GM23338 (cell line): ENCODE data around the gene PIK3R5. TPM values are rescaled to one million over a fixed set of nuclear protein-coding genes. Genes with fewer than 3 reads are reported as not detected.

Experiments used
- ATAC-seq: fragments of 200-7000 bp; cut with Tn5 transposase; 3 replicates; pipeline ENCODE4 v1.9.1; 2020
- DNase-seq: peaks from one replicate; pipeline ENCODE4 v3.0.0-alpha.2; 2015; ENCODE audit warnings: low spot score
- H2AFZ ChIP-seq: fragments of 200-600 bp; sonication (generic); 2 replicates; pipeline ENCODE4 v1.8.0; 2016; ENCODE audit warnings: antibody characterized with exemption, mild to moderate bottlenecking, moderate library complexity
- H3F3A ChIP-seq: fragments of 200-600 bp; sonication (generic); replicated peaks from 2 replicates; pipeline ENCODE4 v1.8.0; 2017; ENCODE audit warnings: antibody characterized with exemption, mixed run types, low read depth
- H3K27ac ChIP-seq: fragments of 200-600 bp; sonication (generic); 2 replicates; pipeline ENCODE4 v1.6.1; 2016; ENCODE audit warnings: low read depth
- H3K27me3 ChIP-seq: fragments of 200-600 bp; sonication (generic); 2 replicates; pipeline ENCODE4 v1.8.0; 2016; ENCODE audit warnings: mild to moderate bottlenecking, mixed run types, moderate library complexity; ENCODE audit not compliant: insufficient read depth
- H3K36me3 ChIP-seq: fragments of 200-600 bp; sonication (generic); 2 replicates; pipeline ENCODE4 v1.8.0; 2016; ENCODE audit warnings: mild to moderate bottlenecking; ENCODE audit not compliant: insufficient read depth
- H3K4me1 ChIP-seq: fragments of 200-600 bp; sonication (generic); 2 replicates; pipeline ENCODE4 v1.8.0; 2016; ENCODE audit warnings: mild to moderate bottlenecking, moderate library complexity; ENCODE audit not compliant: insufficient read depth
- H3K4me2 ChIP-seq: fragments of 200-600 bp; sonication (generic); 2 replicates; pipeline ENCODE4 v1.7.1; 2017; ENCODE audit warnings: mixed run types
- H3K4me3 ChIP-seq: fragments of 200-600 bp; sonication (generic); 2 replicates; pipeline ENCODE4 v1.6.1; 2016; ENCODE audit warnings: mixed run types
- H3K79me2 ChIP-seq: fragments of 200-600 bp; sonication (generic); replicated peaks from 2 replicates; pipeline ENCODE4 v1.8.0; 2017; ENCODE audit warnings: mild to moderate bottlenecking; ENCODE audit not compliant: insufficient read depth
- H3K9me2 ChIP-seq: fragments of 200-600 bp; sonication (generic); 2 replicates; pipeline ENCODE4 v1.8.0; 2017; ENCODE audit not compliant: insufficient read depth
- H4K20me1 ChIP-seq: fragments of 200-600 bp; sonication (generic); replicated peaks from 2 replicates; pipeline ENCODE4 v1.8.0; 2017; ENCODE audit warnings: mild to moderate bottlenecking; ENCODE audit not compliant: insufficient read depth
- H3K27ac Mint-ChIP-seq: 2 replicates; pipeline ENCODE4 v1.8.0; 2020; ENCODE audit warnings: inconsistent platforms, mild to moderate bottlenecking, moderate library complexity, mixed read lengths
- H3K27me3 Mint-ChIP-seq: 3 replicates; pipeline ENCODE4 v1.8.0; 2022; ENCODE audit warnings: low read depth, mild to moderate bottlenecking, moderate library complexity, mixed read lengths, inconsistent platforms; ENCODE audit not compliant: insufficient read depth, poor library complexity
- H3K36me3 Mint-ChIP-seq: 3 replicates; pipeline ENCODE4 v1.8.0; 2021; ENCODE audit warnings: low read depth, mild to moderate bottlenecking, inconsistent platforms, moderate library complexity, mixed read lengths
- H3K4me1 Mint-ChIP-seq: 3 replicates; pipeline ENCODE4 v1.8.0; 2020; ENCODE audit warnings: mild to moderate bottlenecking, inconsistent platforms, mixed read lengths
- H3K4me3 Mint-ChIP-seq: 3 replicates; pipeline ENCODE4 v1.8.0; 2021; ENCODE audit warnings: moderate library complexity, mild to moderate bottlenecking, inconsistent platforms, mixed read lengths
- H3K9me3 Mint-ChIP-seq: 3 replicates; pipeline ENCODE4 v1.8.0; 2020; ENCODE audit warnings: moderate library complexity, mild to moderate bottlenecking, inconsistent platforms, mixed read lengths
- CREB1 ChIP-seq: fragments of 250-450 bp; sonication (Bioruptor Pico); IDR thresholded peaks from 2 replicates; pipeline ENCODE4 v1.5.0; 2020; ENCODE audit warnings: low read depth, mild to moderate bottlenecking, moderate library complexity
- CTCF ChIP-seq, 2 experiments: fragments of 200-600 bp in 1 of 2; sonication (generic) in 1 of 2; conservative IDR thresholded peaks; 2 replicates each; pipeline versions ENCODE4 v1.5.1 to v1.6.1; 2016 to 2017; ENCODE audit warnings: antibody characterized with exemption in 2 of 2, low read depth in 2 of 2, mild to moderate bottlenecking in 2 of 2, moderate library complexity in 1 of 2
- ETS1 ChIP-seq: IDR thresholded peaks from 2 replicates; pipeline ENCODE4 v1.6.1; 2016; ENCODE audit warnings: antibody characterized with exemption
- EZH2 ChIP-seq: fragments of 200-600 bp; sonication (generic); IDR thresholded peaks from one replicate; pipeline ENCODE4 v1.8.0; 2017; ENCODE audit warnings: antibody characterized with exemption, mild to moderate bottlenecking, low read depth; ENCODE audit not compliant: unreplicated experiment
- EZH2phosphoT487 ChIP-seq: fragments of 200-600 bp; sonication (generic); IDR thresholded peaks from one replicate; pipeline ENCODE4 v1.8.1; 2018; ENCODE audit warnings: antibody characterized with exemption; ENCODE audit not compliant: unreplicated experiment
- JUNB ChIP-seq: IDR thresholded peaks from one replicate; pipeline ENCODE4 v1.6.1; 2016; ENCODE audit warnings: antibody characterized with exemption; ENCODE audit not compliant: unreplicated experiment
- NANOG ChIP-seq: IDR thresholded peaks from 2 replicates; pipeline ENCODE4 v1.6.1; 2016; ENCODE audit warnings: antibody characterized with exemption, borderline replicate concordance
- POLR2AphosphoS5 ChIP-seq: IDR thresholded peaks from 2 replicates; pipeline ENCODE4 v1.6.1; 2016; ENCODE audit warnings: antibody characterized with exemption, low read depth
- STAT1 ChIP-seq: IDR thresholded peaks from one replicate; pipeline ENCODE4 v1.6.1; 2016; ENCODE audit warnings: antibody characterized with exemption; ENCODE audit not compliant: unreplicated experiment
- ZNF114 ChIP-seq: fragments of 250-450 bp; sonication (Bioruptor Pico); IDR thresholded peaks from 2 replicates; pipeline ENCODE4 v1.5.0; 2020; ENCODE audit warnings: mild to moderate bottlenecking, moderate library complexity
- ZNF331 ChIP-seq: fragments of 250-450 bp; sonication (Bioruptor Pico); IDR thresholded peaks from 2 replicates; pipeline ENCODE4 v1.5.0; 2020; ENCODE audit warnings: low read depth, mild to moderate bottlenecking, moderate library complexity
- polyA plus RNA-seq: library from polyadenylated mRNA; unstranded; fragments of >200 nt; fragmentation: Nextera tagmentation; extraction: Ambion mirVana; gene quantifications from 2 replicates; pipeline ENCODE4 v1.2.1, GENCODE V29; 2016
- total RNA-seq: library from RNA; depleted of rRNA; stranded (reverse); fragments of >200 nt; shearing (Covaris generic); gene quantifications from 2 replicates; pipeline ENCODE4 v1.2.3, GENCODE V29; 2014

The PIK3R5 gene
- total and polyA plus RNA-seq, 2 experiments from 2014 or later: 1.7 to 9.4 TPM

GRCh38 chr17:8898636-8899035, 66.9 kb downstream of the PIK3R5 start:
- Histone ChIP-seq H3K4me1 (peaks cover 16% of the 10 kb centered on the region), H3K4me3 (no peak overlapping the region), H4K20me1 (no peaks in the 10 kb centered on the region), H3K9me2 (no peaks in the 10 kb centered on the region), H3K27ac (no peak overlapping the region), H2AFZ (no peak overlapping the region), H3K36me3 (no peaks in the 10 kb centered on the region), H3K4me2 (no peak overlapping the region), H3F3A (no peaks in the 10 kb centered on the region), H3K27me3 (no peaks in the 10 kb centered on the region), H3K79me2 (no peaks in the 10 kb centered on the region)
- no peaks in the 10 kb centered on the region for H3K9me3 Mint-ChIP-seq
- no peak overlapping the region for H3K4me3 Mint-ChIP-seq
- ATAC-seq: no peak
- no peak overlapping the region for H3K27ac Mint-ChIP-seq
- no peak for DNase-seq
- TF ChIP-seq JUNB: no peak
- TF ChIP-seq NANOG: no peak
- TF ChIP-seq EZH2phosphoT487: no peak
- TF ChIP-seq ETS1: no peak
- no peak for TF ChIP-seq STAT1
- no peak for TF ChIP-seq ZNF331 (CRISPR knock-in tag)
- no peak for TF ChIP-seq CREB1
- no peak for TF ChIP-seq POLR2AphosphoS5
- no peak for TF ChIP-seq ZNF114 (CRISPR knock-in tag)
- TF ChIP-seq CTCF (conservative IDR thresholded peaks at IDR 0.05; ENCODE audit: low read depth in 2 of 2): no peak
- no peak for TF ChIP-seq EZH2
- H3K36me3 Mint-ChIP-seq: no peaks in the 10 kb centered on the region
- H3K4me1 Mint-ChIP-seq: peaks cover 37% of the 10 kb centered on the region
- H3K27me3 Mint-ChIP-seq: peaks cover 2% of the 10 kb centered on the region

DNA sequence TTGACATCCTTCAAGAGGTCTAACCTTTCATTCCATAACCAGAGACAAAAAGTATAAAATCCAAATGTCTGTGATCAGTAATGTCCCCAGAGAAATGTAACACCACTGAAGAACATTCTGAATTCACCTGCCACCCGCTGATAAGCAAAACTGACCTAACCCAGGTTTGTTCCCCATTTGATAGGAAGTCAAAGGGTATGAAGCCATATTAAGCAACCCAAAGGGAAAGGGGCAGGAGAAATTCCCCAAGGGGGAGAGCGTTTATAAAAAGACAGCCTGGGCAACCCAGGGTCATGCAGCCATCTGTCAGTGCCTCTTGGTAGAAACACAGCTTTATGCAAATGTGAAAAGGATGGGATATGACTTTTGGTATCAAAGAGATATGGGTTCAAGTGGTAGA, 67.4 kb downstream of the PIK3R5 start:
- Histone ChIP-seq H2AFZ (no peak overlapping the region), H3K27me3 (no peaks in the 10 kb centered on the region), H3K4me1 (peaks cover 16% of the 10 kb centered on the region), H3K4me3 (no peak overlapping the region), H4K20me1 (no peaks in the 10 kb centered on the region), H3K27ac (no peak overlapping the region), H3K9me2 (no peaks in the 10 kb centered on the region), H3K36me3 (no peaks in the 10 kb centered on the region), H3K4me2 (no peak overlapping the region), H3F3A (no peaks in the 10 kb centered on the region), H3K79me2 (no peaks in the 10 kb centered on the region)
- Mint-ChIP-seq H3K4me3 (no peak overlapping the region), H3K27me3 (peaks cover 2% of the 10 kb centered on the region), H3K9me3 (no peaks in the 10 kb centered on the region), H3K27ac (no peak overlapping the region), H3K4me1 (peaks cover 40% of the 10 kb centered on the region), H3K36me3 (no peaks in the 10 kb centered on the region)
- TF ChIP-seq ZNF331 (CRISPR knock-in tag): no peak
- no peak for DNase-seq
- ATAC-seq: no peak
